SK-N-MC (cell line): Measurements from ENCODE around the gene PDCL3.

Experiments
- DNase-seq: peaks from one replicate; pipeline ENCODE4 v3.0.0-alpha.2; 2011; ENCODE audit warnings: low read depth, low spot score
- H3K27ac ChIP-seq: fragments of 200-600 bp; sonication (generic); 2 replicates; pipeline ENCODE4 v1.5.1; 2016; ENCODE audit warnings: mixed run types
- H3K36me3 ChIP-seq: fragments of 200-600 bp; sonication (generic); 2 replicates; pipeline ENCODE4 v1.6.1; 2017; ENCODE audit warnings: antibody characterized with exemption, low read length, mixed read lengths; ENCODE audit not compliant: insufficient read depth
- H3K4me3 ChIP-seq: fragments of 200-600 bp; sonication (generic); 2 replicates; pipeline ENCODE4 v1.5.1; 2016
- H3K9ac ChIP-seq: fragments of 200-600 bp; sonication (generic); 2 replicates; pipeline ENCODE4 v1.8.0; 2017; ENCODE audit warnings: mixed run types, mixed read lengths; ENCODE audit not compliant: insufficient read length
- H3K9me3 ChIP-seq: fragments of 200-600 bp; sonication (generic); 2 replicates; pipeline ENCODE4 v1.6.1; 2017; ENCODE audit warnings: low read depth, mild to moderate bottlenecking, antibody characterized with exemption, low read length, moderate library complexity, mixed read lengths
- EZH2 ChIP-seq: fragments of 200-600 bp; sonication (generic); IDR thresholded peaks from one replicate; pipeline ENCODE4 v1.6.1; 2017; ENCODE audit warnings: antibody characterized with exemption
- FOXP2 ChIP-seq: optimal IDR thresholded peaks from 2 replicates; pipeline ENCODE3; 2011; ENCODE audit warnings: mild to moderate bottlenecking, moderate library complexity; ENCODE audit not compliant: insufficient read depth; ENCODE audit errors: extremely low read length, control extremely low read depth
- POLR2AphosphoS5 ChIP-seq: IDR thresholded peaks from 2 replicates; pipeline ENCODE4 v1.6.1; 2012; ENCODE audit warnings: mild to moderate bottlenecking, low read depth, low read length, borderline replicate concordance

Gene PDCL3

DNA sequence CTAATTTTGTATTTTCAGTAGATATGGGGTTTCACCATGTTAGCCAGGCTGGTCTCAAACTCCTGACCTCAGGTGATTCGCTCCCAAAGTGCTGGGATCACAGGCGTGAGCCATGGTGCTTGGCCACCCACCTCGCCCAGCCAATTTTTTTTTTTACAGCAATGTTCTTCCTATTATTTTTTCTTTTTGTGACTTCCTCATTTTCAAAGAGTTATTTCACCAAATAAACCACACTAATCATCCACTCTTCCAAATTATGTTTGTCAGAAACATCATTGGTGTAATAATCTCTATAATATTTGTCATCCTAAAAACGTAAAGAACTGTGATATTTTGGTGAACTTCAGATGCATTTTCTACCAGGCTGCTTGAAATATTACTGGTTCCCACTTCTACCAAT is 16.3 kb upstream of the PDCL3 start:
- H3K9me3 ChIP-seq, result no peaks in the 10 kb centered on the region
- no peak overlapping the region for H3K9ac ChIP-seq
- H3K4me3 ChIP-seq, result no peak overlapping the region
- H3K27ac ChIP-seq, result no peak overlapping the region
- DNase-seq, result no peak
- H3K36me3 ChIP-seq, result no peaks in the 10 kb centered on the region
- no peak for TF ChIP-seq POLR2AphosphoS5
- TF ChIP-seq EZH2, result no peak
- TF ChIP-seq FOXP2, result no peak

DNA sequence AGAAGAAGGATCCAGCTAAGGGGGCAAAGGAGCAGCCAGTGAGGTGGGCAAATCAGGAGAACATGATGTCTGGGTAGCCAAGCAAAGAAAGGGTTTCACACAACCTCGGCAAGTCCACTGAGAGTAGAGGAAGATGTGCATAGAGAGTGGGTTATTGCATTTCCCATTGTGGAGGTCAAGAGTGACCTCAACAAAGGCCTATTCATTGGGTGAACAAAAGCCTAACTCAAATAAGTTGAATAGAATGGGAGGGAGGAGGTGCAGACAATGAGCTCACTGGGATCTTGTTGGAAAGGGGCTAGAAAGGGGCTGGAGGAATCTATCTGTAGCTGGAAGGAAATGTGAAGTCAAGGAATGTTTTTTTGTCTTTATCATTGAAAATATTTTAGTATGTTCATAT is 14.0 kb upstream of the PDCL3 start:
- Histone ChIP-seq H3K36me3 (no peaks in the 10 kb centered on the region), H3K4me3 (no peak overlapping the region), H3K9me3 (no peaks in the 10 kb centered on the region), H3K27ac (no peak overlapping the region), H3K9ac (no peak overlapping the region)
- no peak for DNase-seq
- TF ChIP-seq POLR2AphosphoS5 (no peak), FOXP2 (no peak), EZH2 (no peak)

GRCh38 chr2:100551303-100551702 is 11.5 kb upstream of the PDCL3 start:
- Histone ChIP-seq H3K27ac (no peak overlapping the region), H3K36me3 (no peaks in the 10 kb centered on the region), H3K9me3 (no peaks in the 10 kb centered on the region), H3K4me3 (no peak overlapping the region), H3K9ac (no peak overlapping the region)
- no peak for TF ChIP-seq POLR2AphosphoS5
- TF ChIP-seq EZH2, result no peak
- TF ChIP-seq FOXP2, result no peak
- DNase-seq, result no peak

- H3K9me3 ChIP-seq, result no peaks in the 10 kb centered on the region
- no peak for DNase-seq
- H3K4me3 ChIP-seq, result no peak overlapping the region
- H3K27ac ChIP-seq, result no peak overlapping the region
- H3K9ac ChIP-seq, result no peak overlapping the region
- TF ChIP-seq POLR2AphosphoS5, result no peak
- no peak for TF ChIP-seq EZH2
- no peak for TF ChIP-seq FOXP2
- H3K36me3 ChIP-seq, result no peaks in the 10 kb centered on the region
Observed at GRCh38 chr2:100554798-100555407, 7.9 kb upstream of the PDCL3 start.

GRCh38 chr2:100556746-100557145 is 6.0 kb upstream of the PDCL3 start:
- no peak for DNase-seq
- H3K9ac ChIP-seq, result no peak overlapping the region
- H3K27ac ChIP-seq, result no peak overlapping the region
- H3K9me3 ChIP-seq, result no peaks in the 10 kb centered on the region
- no peaks in the 10 kb centered on the region for H3K36me3 ChIP-seq
- TF ChIP-seq POLR2AphosphoS5 (no peak), FOXP2 (no peak), EZH2 (no peak)
- no peak overlapping the region for H3K4me3 ChIP-seq

DNA sequence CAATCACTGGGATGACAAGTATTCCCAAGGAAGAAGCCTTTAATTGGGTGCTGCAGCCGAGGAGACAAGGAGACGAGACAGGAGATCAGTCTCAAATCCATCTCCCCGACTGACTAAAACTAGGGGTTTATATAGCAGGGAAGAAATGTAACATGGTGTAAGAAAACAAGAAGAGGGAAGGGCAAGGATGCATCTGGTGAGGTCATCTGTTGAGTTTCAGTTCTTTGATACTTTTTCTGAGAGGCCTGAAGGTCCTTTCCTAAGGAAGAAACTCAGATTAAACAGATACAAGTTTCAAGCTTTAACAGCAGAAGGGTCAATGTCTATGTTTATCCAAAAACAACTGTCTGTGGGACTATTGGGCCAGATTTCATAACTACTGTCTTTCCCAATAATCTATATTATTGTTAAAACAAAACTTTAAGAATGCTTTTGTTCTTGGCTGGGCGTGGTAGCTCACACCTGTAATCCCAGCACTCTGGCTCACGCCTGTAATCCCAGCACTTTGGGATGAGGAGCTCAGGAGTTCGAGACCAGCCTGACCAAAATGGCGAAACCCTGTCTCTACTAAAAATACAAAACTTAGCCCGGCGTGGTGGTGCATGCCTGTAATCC is 2.5 kb upstream of the PDCL3 start:
- no peaks in the 10 kb centered on the region for H3K36me3 ChIP-seq
- no peak overlapping the region for H3K27ac ChIP-seq
- TF ChIP-seq FOXP2 (no peak), EZH2 (no peak), POLR2AphosphoS5 (no peak)
- DNase-seq, result no peak
- H3K9ac ChIP-seq, result no peak overlapping the region
- no peaks in the 10 kb centered on the region for H3K9me3 ChIP-seq
- H3K4me3 ChIP-seq, result no peak overlapping the region

GRCh38 chr2:100561191-100561590 is 1.6 kb upstream of the PDCL3 start:
- no peaks in the 10 kb centered on the region for H3K9me3 ChIP-seq
- no peak for TF ChIP-seq EZH2
- H3K27ac ChIP-seq, result no peak overlapping the region
- H3K4me3 ChIP-seq, result no peak overlapping the region
- no peak overlapping the region for H3K9ac ChIP-seq
- no peak for DNase-seq
- no peaks in the 10 kb centered on the region for H3K36me3 ChIP-seq

- Histone ChIP-seq H3K9ac (peak overlapping the region; percentile 94), H3K36me3 (peaks cover 4% of the 10 kb centered on the region; the same call in 1 of the 2 replicates), H3K4me3 (peak overlapping the region; percentile 80), H3K9me3 (no peaks in the 10 kb centered on the region), H3K27ac (peak overlapping the region; percentile 9; the same call in 1 of the 2 replicates)
- no peak for DNase-seq
- TF ChIP-seq FOXP2, result no peak
- no peak for TF ChIP-seq POLR2AphosphoS5
- no peak for TF ChIP-seq EZH2
Observed at GRCh38 chr2:100563407-100564247, 834 bp downstream of the PDCL3 start.
